ENCODE measurements around the gene KAT2B. TPM values are rescaled to one million over a fixed set of nuclear protein-coding genes. Genes with fewer than 3 reads are reported as not detected.
A peak's percentile ranks its signal among the peaks of the same experiment; 100 is the strongest.

KAT2B gene
- polyA plus RNA-seq, 1 donor from 2014 or later, result 14.2 TPM

- TF ChIP-seq, protein P1, sequence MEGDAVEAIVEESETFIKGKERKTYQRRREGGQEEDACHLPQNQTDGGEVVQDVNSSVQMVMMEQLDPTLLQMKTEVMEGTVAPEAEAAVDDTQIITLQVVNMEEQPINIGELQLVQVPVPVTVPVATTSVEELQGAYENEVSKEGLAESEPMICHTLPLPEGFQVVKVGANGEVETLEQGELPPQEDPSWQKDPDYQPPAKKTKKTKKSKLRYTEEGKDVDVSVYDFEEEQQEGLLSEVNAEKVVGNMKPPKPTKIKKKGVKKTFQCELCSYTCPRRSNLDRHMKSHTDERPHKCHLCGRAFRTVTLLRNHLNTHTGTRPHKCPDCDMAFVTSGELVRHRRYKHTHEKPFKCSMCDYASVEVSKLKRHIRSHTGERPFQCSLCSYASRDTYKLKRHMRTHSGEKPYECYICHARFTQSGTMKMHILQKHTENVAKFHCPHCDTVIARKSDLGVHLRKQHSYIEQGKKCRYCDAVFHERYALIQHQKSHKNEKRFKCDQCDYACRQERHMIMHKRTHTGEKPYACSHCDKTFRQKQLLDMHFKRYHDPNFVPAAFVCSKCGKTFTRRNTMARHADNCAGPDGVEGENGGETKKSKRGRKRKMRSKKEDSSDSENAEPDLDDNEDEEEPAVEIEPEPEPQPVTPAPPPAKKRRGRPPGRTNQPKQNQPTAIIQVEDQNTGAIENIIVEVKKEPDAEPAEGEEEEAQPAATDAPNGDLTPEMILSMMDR (IDR thresholded peaks at IDR 0.05; ENCODE audit: poor library complexity, severe bottlenecking), result no peak
- TF ChIP-seq EP300 (conservative IDR thresholded peaks at IDR 0.05; ENCODE audit: poor library complexity, severe bottlenecking) (peak; percentile 58), POLR2AphosphoS5 (IDR thresholded peaks at IDR 0.05) (peak; percentile 80)
- H3K4me2 ChIP-seq (ENCODE audit: low read length), result no peak overlapping the region
- H3K9ac ChIP-seq (ENCODE audit: low read length), result no peak overlapping the region
- no peaks in the 10 kb centered on the region for H3K36me3 ChIP-seq (ENCODE audit: insufficient read depth, low read length)
- no peaks in the 10 kb centered on the region for H3K9me2 ChIP-seq (ENCODE audit: insufficient read depth, low read length)
- no peak overlapping the region for H3K4me3 ChIP-seq (ENCODE audit: low read length)
- H2AFZ ChIP-seq (ENCODE audit: low read depth, low read length), result no peak overlapping the region
- no peaks in the 10 kb centered on the region for H3K79me2 ChIP-seq (replicated peaks; ENCODE audit: insufficient read depth, low read length)
- H3K27me3 ChIP-seq (ENCODE audit: insufficient read depth, low read depth, low read length), result no peaks in the 10 kb centered on the region
- no peaks in the 10 kb centered on the region for H3K9me3 ChIP-seq (ENCODE audit: low read length)
- no peaks in the 10 kb centered on the region for H4K20me1 ChIP-seq (ENCODE audit: insufficient read depth)
- no peak overlapping the region for H3K27ac ChIP-seq (ENCODE audit: low read length)
- peaks cover 4% of the 10 kb centered on the region for H3F3A ChIP-seq (ENCODE audit: insufficient read depth, low read length, poor library complexity, severe bottlenecking)
These were observed 105.6 kb downstream of the KAT2B start for GRCh38 chr3:20145874-20146273.

DNA sequence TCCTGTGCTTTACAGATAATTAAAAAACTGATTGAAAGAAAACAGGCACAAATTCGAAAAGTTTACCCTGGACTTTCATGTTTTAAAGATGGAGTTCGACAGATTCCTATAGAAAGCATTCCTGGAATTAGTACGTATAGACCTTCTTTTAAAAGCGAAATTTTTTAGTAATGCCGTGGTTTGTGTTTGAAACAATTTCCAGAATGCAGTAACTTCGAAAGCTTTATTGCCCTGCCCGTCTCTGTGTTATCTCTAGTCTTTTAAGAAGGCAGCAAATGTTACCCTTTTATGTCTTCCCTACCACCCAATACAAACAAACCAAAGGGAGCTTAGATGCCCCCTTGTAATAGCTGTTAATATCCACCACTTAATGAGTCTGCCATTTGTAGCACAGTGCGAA, 106.1 kb downstream of the KAT2B start:
- TF ChIP-seq EZH2 (IDR thresholded peaks at IDR 0.05; ENCODE audit: borderline replicate concordance, insufficient read depth, low read length, poor library complexity, severe bottlenecking) (no peak), EP300 (conservative IDR thresholded peaks at IDR 0.05; ENCODE audit: poor library complexity, severe bottlenecking) (no peak), POLR2AphosphoS5 (IDR thresholded peaks at IDR 0.05) (no peak), RAD21 (conservative IDR thresholded peaks at IDR 0.05) (no peak), SMC3 (conservative IDR thresholded peaks at IDR 0.05; ENCODE audit: poor library complexity) (no peak), MXI1 (conservative IDR thresholded peaks at IDR 0.05; ENCODE audit: poor library complexity, severe bottlenecking) (no peak)
- TF ChIP-seq, protein P2, sequence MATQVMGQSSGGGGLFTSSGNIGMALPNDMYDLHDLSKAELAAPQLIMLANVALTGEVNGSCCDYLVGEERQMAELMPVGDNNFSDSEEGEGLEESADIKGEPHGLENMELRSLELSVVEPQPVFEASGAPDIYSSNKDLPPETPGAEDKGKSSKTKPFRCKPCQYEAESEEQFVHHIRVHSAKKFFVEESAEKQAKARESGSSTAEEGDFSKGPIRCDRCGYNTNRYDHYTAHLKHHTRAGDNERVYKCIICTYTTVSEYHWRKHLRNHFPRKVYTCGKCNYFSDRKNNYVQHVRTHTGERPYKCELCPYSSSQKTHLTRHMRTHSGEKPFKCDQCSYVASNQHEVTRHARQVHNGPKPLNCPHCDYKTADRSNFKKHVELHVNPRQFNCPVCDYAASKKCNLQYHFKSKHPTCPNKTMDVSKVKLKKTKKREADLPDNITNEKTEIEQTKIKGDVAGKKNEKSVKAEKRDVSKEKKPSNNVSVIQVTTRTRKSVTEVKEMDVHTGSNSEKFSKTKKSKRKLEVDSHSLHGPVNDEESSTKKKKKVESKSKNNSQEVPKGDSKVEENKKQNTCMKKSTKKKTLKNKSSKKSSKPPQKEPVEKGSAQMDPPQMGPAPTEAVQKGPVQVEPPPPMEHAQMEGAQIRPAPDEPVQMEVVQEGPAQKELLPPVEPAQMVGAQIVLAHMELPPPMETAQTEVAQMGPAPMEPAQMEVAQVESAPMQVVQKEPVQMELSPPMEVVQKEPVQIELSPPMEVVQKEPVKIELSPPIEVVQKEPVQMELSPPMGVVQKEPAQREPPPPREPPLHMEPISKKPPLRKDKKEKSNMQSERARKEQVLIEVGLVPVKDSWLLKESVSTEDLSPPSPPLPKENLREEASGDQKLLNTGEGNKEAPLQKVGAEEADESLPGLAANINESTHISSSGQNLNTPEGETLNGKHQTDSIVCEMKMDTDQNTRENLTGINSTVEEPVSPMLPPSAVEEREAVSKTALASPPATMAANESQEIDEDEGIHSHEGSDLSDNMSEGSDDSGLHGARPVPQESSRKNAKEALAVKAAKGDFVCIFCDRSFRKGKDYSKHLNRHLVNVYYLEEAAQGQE (IDR thresholded peaks at IDR 0.05; ENCODE audit: borderline replicate concordance), result no peak
- TF ChIP-seq, protein P1 (IDR thresholded peaks at IDR 0.05; ENCODE audit: poor library complexity, severe bottlenecking), result no peak
- Histone ChIP-seq H3K36me3 (ENCODE audit: insufficient read depth, low read length) (no peaks in the 10 kb centered on the region), H3K4me2 (ENCODE audit: low read length) (no peak overlapping the region), H4K20me1 (ENCODE audit: insufficient read depth) (no peaks in the 10 kb centered on the region), H3K27me3 (ENCODE audit: insufficient read depth, low read depth, low read length) (no peaks in the 10 kb centered on the region), H2AFZ (ENCODE audit: low read depth, low read length) (no peak overlapping the region), H3K4me3 (ENCODE audit: low read length) (no peak overlapping the region), H3K9me3 (ENCODE audit: low read length) (no peaks in the 10 kb centered on the region), H3K9ac (ENCODE audit: low read length) (no peak overlapping the region), H3K79me2 (replicated peaks; ENCODE audit: insufficient read depth, low read length) (no peaks in the 10 kb centered on the region), H3K9me2 (ENCODE audit: insufficient read depth, low read length) (no peaks in the 10 kb centered on the region), H3F3A (ENCODE audit: insufficient read depth, low read length, poor library complexity, severe bottlenecking) (no peaks in the 10 kb centered on the region), H3K27ac (ENCODE audit: low read length) (no peak overlapping the region)

All from neural cell (in vitro differentiated cells).